ENCODE results near the gene CDH22. TPM values are rescaled to one million over a fixed set of nuclear protein-coding genes. Genes with fewer than 3 reads are reported as not detected.

CDH22 gene
- total and polyA plus RNA-seq, 7 donors, result 0.11 to 1.4 (median 0.53) TPM

DNA sequence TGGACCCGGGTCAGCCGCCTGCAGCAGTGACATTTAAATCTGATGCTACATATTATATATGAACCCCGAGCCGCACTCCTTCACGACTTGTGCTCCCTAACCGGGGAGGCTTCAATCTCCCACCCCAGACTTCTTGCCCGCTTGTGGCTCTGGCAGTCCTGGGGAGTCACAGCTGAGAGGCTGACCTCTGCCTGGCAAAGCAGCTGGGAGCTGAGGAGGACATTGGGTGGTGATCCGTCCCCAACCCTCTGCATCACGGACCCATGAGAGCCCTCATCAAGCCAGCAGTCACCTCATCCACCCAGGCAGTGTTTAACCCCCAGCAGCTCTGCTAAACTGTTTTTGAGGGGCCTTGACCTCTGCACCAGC, 33.7 kb upstream of the CDH22 start:
- intact Hi-C loops (cut with DNase I), result loop anchor here in 1 of 2 donors (5.0 kb wide), 1 partner anchor 330 kb away; no protein-coding TSS in a partner anchor
- TF ChIP-seq, protein P1, sequence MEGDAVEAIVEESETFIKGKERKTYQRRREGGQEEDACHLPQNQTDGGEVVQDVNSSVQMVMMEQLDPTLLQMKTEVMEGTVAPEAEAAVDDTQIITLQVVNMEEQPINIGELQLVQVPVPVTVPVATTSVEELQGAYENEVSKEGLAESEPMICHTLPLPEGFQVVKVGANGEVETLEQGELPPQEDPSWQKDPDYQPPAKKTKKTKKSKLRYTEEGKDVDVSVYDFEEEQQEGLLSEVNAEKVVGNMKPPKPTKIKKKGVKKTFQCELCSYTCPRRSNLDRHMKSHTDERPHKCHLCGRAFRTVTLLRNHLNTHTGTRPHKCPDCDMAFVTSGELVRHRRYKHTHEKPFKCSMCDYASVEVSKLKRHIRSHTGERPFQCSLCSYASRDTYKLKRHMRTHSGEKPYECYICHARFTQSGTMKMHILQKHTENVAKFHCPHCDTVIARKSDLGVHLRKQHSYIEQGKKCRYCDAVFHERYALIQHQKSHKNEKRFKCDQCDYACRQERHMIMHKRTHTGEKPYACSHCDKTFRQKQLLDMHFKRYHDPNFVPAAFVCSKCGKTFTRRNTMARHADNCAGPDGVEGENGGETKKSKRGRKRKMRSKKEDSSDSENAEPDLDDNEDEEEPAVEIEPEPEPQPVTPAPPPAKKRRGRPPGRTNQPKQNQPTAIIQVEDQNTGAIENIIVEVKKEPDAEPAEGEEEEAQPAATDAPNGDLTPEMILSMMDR (IDR thresholded peaks at IDR 0.05), result no peak
- Histone ChIP-seq H3K27me3 (ENCODE audit: insufficient read depth in 3 of 3, low read length in 2 of 3) (peaks cover 0 to 41% (median 0%) of the 10 kb centered on the region in 3 donors), H3K4me1 (peaks cover 9% of the 10 kb centered on the region), H3K4me3 (no peak overlapping the region), H3K27ac (no peak overlapping the region), H3K36me3 (ENCODE audit: insufficient read depth in 1 of 2, low read depth in 1 of 2) (peaks cover 0 to under 1% of the 10 kb centered on the region in 2 donors), H3K9me3 (no peaks in the 10 kb centered on the region)
- DNase-seq, result no peak
- WGBS, 3 donors, result 29 to 45% (median 31%) methylated on average over 9 of the region's 9 CpGs
- ATAC-seq, result no peak

DNA sequence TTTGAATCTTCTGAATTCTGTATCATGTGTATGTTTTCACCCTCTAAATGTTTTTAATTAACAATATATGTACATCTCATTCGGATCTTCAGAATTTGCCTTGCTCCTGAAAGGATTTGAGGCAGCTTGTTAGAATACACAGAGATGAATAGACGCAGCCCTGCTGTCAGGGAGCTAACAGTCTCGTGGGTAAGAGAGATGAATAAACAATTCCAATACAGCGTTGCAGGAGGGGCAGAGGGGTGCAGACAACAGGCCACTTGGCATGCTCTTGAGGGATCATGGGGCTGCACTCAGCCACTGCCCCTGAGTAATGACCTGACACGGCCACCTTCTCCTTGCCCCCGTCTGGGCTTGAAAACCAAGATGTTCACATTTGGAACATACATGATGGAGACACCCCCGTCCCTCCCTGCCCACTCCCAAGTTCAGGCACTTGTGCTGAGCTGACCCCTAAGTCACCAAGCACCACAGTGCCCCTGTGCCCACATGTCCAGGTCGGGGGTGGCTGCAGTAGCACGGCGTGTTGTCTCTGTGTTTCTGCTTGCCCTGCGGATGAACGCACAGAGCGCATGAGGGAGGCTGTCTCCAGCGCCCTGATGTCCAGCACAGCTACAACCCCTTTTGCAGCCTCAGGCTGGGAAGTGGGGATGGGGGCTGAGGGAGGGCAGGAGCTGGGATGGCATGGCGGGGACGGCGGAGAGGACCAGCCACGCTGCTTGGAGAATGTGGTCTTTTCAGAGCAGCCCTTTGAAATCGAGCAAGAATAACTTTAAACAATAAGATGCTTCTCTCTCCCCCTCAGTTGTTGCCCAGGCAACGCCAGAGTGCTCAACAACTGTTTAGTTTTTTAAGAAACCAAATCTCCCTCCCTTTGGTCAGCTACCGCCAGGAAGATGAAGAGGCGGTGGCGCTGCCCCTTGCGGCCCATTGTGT, 33.0 kb upstream of the CDH22 start:
- no peak overlapping the region for H3K27ac ChIP-seq
- intact Hi-C loops (cut with DNase I), result loop anchor here in 1 of 2 donors (5.0 kb wide), 1 partner anchor 329 kb away; no protein-coding TSS in a partner anchor
- 41 to 46% (median 43%) methylated on average over 24 of the region's 24 CpGs for WGBS, 3 donors
- no peak overlapping the region for H3K4me3 ChIP-seq
- TF ChIP-seq, protein P1 (IDR thresholded peaks at IDR 0.05), result no peak
- no peak for ATAC-seq
- H3K27me3 ChIP-seq (ENCODE audit: insufficient read depth in 3 of 3, low read length in 2 of 3), result peaks cover 0 to 46% (median 2%) of the 10 kb centered on the region in 3 donors
- no peaks in the 10 kb centered on the region for H3K9me3 ChIP-seq
- DNase-seq, result no peak
- no peaks in the 10 kb centered on the region for H3K36me3 ChIP-seq (ENCODE audit: insufficient read depth in 1 of 2, low read depth in 1 of 2)
- H3K4me1 ChIP-seq, result peaks cover 9% of the 10 kb centered on the region

DNA sequence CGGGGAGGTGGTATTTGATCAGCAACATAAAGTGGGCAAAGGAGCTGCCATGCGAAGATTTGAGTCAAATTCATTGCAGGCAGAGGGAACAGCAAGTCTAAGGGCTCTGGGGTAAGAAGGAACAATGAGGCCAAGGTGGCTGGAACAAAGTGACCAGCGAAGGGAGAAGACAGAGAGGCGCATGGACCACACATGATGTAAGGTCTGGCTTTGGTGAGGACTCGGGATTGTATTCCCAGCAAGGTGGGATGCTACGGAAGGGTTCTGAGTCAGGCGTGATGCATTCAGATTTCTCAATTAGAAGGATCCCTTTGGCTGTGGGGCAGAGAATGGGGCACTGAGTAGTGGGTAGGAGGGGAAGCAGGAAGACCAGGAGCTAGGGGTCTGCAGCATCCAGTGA, 30.7 kb upstream of the CDH22 start:
- no peak overlapping the region for H3K4me3 ChIP-seq
- WGBS, 3 donors, result 70% methylated on average over 7 of the region's 7 CpGs
- no peak overlapping the region for H3K27ac ChIP-seq
- DNase-seq, result no peak
- no peaks in the 10 kb centered on the region for H3K36me3 ChIP-seq (ENCODE audit: insufficient read depth in 1 of 2, low read depth in 1 of 2)
- TF ChIP-seq, protein P1 (IDR thresholded peaks at IDR 0.05), result no peak
- peaks cover 0 to 53% (median 2%) of the 10 kb centered on the region in 3 donors for H3K27me3 ChIP-seq (ENCODE audit: insufficient read depth in 3 of 3, low read length in 2 of 3)
- ATAC-seq, result no peak
- intact Hi-C loops (cut with DNase I), result no loop called here
- H3K9me3 ChIP-seq, result no peaks in the 10 kb centered on the region
- H3K4me1 ChIP-seq, result peaks cover 9% of the 10 kb centered on the region

DNA sequence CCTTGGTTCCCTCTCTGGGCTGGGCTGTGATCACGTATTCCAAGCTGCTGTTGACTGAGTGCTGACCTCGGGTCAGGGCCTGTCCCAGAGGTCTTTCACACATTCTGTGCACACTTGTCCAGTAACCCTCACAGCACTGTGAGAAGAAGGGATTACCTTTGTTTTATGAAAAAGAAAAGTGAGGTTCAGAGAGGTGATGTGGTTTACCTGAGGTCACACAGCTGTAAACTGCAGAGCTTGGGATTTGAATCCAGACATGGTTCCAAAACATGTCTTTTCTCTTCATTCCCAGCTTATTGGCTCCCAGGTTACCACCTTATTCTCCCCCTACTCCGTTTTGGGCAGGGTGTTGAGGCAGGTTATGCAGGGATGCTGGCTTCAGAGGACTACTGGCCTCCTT, 28.4 kb upstream of the CDH22 start:
- 56 to 64% (median 58%) methylated on average over 3 of the region's 3 CpGs for WGBS, 3 donors
- Histone ChIP-seq H3K9me3 (no peaks in the 10 kb centered on the region), H3K4me1 (no peaks in the 10 kb centered on the region), H3K27ac (no peak overlapping the region), H3K27me3 (ENCODE audit: insufficient read depth in 3 of 3, low read length in 2 of 3) (peaks cover 0 to 50% (median 2%) of the 10 kb centered on the region in 3 donors), H3K36me3 (ENCODE audit: insufficient read depth in 1 of 2, low read depth in 1 of 2) (no peaks in the 10 kb centered on the region), H3K4me3 (no peak overlapping the region)
- ATAC-seq, result no peak
- intact Hi-C loops (cut with DNase I), result no loop called here
- TF ChIP-seq, protein P1 (IDR thresholded peaks at IDR 0.05), result no peak
- DNase-seq, result no peak

Data from psoas muscle (tissue), 8 donors.